Epithelial cell of proximal tubule (primary cell): ENCODE results near the gene PIP4P1. TPM values are rescaled to one million over a fixed set of nuclear protein-coding genes. Genes with fewer than 3 reads are reported as not detected.
A peak's percentile ranks its signal among the peaks of the same experiment; 100 is the strongest.

Source experiments
- DNase-seq: peaks from one replicate; pipeline ENCODE4 v3.0.0-alpha.2; 2011; ENCODE audit warnings: low read depth
- H3K4me3 ChIP-seq: 2 replicates; pipeline ENCODE4 v1.5.1; 2011; ENCODE audit warnings: low read depth, mild to moderate bottlenecking, low read length
- CTCF ChIP-seq: conservative IDR thresholded peaks from 2 replicates; pipeline ENCODE4 v1.5.1; 2012; ENCODE audit warnings: low read depth, mild to moderate bottlenecking, low read length
- total RNA-seq: library from RNA; depleted of rRNA; stranded (reverse); fragments of >200 nt; gene quantifications from 2 replicates; pipeline ENCODE4 v1.2.3, GENCODE V29; 2015

The PIP4P1 gene
- total RNA-seq, 1 donor from 2014 or later, result 16.3 TPM

DNA sequence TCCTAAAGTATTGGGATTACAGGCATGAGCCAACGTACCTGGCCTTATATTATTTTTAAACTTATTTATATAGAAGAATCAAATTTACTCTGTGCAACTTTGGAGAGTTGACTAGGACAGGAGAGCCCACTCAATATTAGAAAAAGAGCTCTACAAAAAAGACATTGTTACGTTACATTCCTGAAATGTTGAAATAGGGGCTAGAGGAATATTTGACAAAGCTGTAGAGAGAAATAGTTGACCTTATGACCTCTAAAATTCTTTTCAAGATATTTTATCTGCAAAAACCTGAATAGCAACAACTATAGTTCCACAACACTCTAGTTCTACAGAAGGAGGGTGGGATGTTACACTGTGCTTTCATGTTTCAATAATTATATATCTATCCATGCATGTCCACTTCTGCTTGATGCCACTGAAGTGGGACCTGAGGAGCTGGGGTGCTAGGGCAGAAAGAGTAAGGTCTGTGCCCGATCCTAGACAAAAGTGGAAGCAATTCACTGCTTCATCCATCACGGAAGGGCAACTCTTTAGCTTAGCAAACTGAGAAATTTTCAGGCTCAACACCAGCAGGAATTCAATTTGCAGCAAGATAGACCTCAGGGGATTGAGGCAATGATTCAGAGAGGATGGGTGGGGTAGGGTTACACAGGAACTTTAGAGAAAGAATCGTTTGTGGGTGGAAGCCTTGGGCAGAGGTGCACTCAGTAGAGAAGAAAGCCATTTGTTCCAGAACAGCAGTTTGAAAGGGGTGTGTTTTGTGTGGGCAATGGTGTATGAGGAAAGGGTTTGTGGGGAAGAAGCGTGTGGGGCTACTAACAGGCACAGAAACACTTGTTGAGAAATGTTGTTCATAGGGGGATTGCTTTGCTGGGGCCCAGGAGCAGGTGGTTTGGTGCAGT lies 28.1 kb upstream of the PIP4P1 start:
- peak; percentile 64 for DNase-seq
- TF ChIP-seq CTCF, result no peak

GRCh38 chr14:20487396-20487725 lies 26.1 kb upstream of the PIP4P1 start:
- no peak for DNase-seq
- TF ChIP-seq CTCF, result peak; percentile 33
- H3K4me3 ChIP-seq, result no peak overlapping the region

More for the DNA sequence above, 28.1 kb upstream of the PIP4P1 start:
- no peak overlapping the region for H3K4me3 ChIP-seq

DNA sequence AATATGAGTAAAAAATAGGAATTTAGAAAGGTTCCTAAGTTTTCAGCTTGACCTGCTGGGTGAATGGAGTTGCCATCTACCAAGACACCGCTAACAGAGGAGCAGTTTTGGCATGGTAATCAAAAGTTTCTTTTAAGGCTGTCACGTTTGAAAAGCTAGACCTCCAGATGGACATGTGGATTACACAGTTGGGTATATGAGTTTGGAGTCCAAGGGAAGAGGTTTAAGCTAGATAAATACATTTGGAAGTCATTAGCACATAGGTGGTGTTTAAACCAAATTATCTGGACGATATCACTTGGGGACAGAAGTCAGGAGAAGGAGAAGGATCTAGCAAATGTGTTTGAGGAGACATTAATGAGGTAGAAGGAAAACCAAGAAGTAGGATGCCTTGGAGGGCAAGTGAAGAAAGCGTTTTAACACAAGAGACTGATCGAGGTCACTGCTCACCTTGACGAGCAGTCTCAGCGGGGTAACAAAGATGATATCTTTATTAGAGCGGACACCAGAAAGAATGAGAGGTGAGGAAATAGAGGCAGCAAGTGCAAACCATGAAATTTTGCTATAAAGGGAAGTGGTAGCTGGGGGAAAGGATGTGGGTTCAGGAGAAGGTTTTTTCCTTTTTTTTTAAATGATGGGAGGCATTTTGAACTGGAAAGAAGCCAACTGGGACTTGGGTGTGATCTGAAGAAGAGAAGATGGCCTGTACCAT lies 25.6 kb upstream of the PIP4P1 start:
- no peak for TF ChIP-seq CTCF
- no peak overlapping the region for H3K4me3 ChIP-seq
- no peak for DNase-seq

DNA sequence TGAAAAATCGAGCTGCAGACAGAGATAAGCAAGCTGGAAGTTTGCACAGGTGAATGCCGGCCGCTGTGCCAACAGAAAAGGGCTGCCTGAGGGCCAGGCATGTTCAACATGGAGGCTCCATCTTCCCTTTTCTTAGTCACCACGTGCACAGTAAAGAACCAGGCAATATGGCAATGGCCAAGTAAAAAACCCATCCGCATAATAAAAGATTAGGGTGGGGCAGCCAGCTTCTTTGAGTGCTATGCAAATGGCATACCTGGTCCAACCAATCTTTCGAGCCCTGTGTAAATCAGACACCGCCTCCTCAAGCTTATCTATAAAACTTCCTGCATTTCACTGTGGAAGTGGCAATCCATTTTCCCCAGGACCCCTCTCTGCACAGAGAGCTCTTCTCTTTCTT lies 24.7 kb upstream of the PIP4P1 start:
- TF ChIP-seq CTCF, result no peak
- no peak for DNase-seq
- no peak overlapping the region for H3K4me3 ChIP-seq

GRCh38 chr14:20482382-20482781 lies 21.1 kb upstream of the PIP4P1 start:
- DNase-seq, result no peak
- H3K4me3 ChIP-seq, result no peak overlapping the region
- no peak for TF ChIP-seq CTCF

GRCh38 chr14:20478894-20479293 lies 17.7 kb upstream of the PIP4P1 start:
- no peak overlapping the region for H3K4me3 ChIP-seq

More at GRCh38 chr14:20478894-20479293, 17.7 kb upstream of the PIP4P1 start:
- DNase-seq, result no peak
- TF ChIP-seq CTCF, result no peak
